Stimulated activated effector memory CD8-positive, alpha-beta T cell treated with anti-CD3 and anti-CD28 coated beads, Interleukin-12 subunit alpha, Interleukin-12 subunit beta, amount 100 ng/mL, for 72 hours (primary cell): ENCODE data around the gene CUX1.

Experiments
- ATAC-seq: fragments of 150-1000 bp; cut with Tn5 transposase; 2 replicates; pipeline ENCODE4 v1.10.0; 2021
- DNase-seq, 2 donors: peaks; one replicate each; pipeline ENCODE4 v3.0.0; 2021 to 2022; ENCODE audit warnings: low spot score in 2 of 2
- H3K27ac Mint-ChIP-seq: one replicate; pipeline ENCODE4 v1.8.0; 2022; ENCODE audit warnings: mild to moderate bottlenecking, mixed read lengths
- H3K36me3 Mint-ChIP-seq: one replicate; pipeline ENCODE4 v1.8.0; 2022; ENCODE audit warnings: mild to moderate bottlenecking, mixed read lengths
- H3K4me1 Mint-ChIP-seq: one replicate; pipeline ENCODE4 v1.8.0; 2022; ENCODE audit warnings: mixed read lengths
- H3K4me3 Mint-ChIP-seq: one replicate; pipeline ENCODE4 v1.8.0; 2022; ENCODE audit warnings: mild to moderate bottlenecking, mixed read lengths
- H3K9me3 Mint-ChIP-seq: one replicate; pipeline ENCODE4 v1.8.0; 2022; ENCODE audit warnings: mixed read lengths

Gene CUX1

DNA sequence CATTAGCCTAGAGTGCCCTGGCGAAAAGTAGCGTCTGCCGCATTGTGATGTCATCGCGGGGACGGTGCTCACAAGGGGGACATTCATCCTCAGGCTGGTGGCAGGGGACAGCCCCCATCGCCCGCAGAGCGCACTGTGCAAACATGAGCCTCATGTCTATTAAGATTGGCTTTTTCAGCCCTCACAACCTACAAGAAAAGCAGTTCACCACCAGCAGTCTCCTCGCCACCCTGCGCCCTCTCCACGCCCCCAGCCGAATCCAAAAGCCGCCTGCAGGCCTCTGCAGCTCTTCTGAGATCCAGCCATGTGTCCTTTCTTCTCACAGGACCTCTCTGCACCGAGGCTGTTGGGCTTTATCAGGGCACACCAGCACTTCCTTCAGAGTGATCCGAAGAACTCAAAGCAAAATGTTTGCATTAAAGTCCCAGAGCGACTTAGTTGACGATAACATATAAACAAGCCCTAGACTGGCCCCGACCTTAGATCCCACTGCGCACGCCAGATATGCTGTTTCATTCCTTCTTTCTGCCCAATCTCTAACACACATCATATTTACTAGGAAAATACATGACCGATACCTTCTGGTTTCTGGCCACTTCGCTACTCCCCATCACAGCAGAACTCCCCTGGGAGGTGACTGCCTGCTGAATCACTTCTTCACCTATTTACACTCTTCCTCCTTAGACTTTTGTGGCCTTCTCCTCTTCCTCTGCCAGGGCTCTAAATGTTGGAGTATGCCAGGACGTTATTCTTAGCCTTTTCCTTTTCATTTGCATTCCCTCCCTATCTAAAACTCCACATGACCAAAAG lies 263.2 kb downstream of the CUX1 start:
- Mint-ChIP-seq H3K9me3 (peaks cover 4% of the 10 kb centered on the region), H3K27ac (peak overlapping the region; percentile 5), H3K4me3 (no peak overlapping the region), H3K36me3 (peaks cover 8% of the 10 kb centered on the region), H3K4me1 (peaks cover 14% of the 10 kb centered on the region)
- DNase-seq: no peak
- no peak for ATAC-seq

DNA sequence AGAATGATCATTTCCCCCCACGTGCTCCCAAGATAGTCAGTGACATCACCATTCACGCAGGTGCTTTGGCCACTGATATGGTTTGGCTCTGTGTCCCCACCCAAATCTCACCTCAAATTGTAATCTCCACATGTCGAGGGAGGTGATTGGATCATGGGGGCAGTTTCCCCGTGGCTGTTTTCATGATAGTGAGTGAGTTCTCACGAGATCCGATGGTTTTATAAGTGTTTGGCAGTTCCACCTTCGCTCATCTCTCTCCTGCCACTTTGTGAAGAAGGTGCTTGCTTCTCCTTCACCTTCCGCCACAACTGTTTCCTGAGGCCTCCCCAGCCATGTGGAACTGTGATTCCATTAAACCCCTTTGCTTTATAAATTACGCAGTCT lies 263.8 kb downstream of the CUX1 start:
- ATAC-seq: no peak
- Mint-ChIP-seq H3K27ac (peak overlapping the region; percentile 5), H3K4me1 (peaks cover 14% of the 10 kb centered on the region), H3K36me3 (peaks cover 8% of the 10 kb centered on the region), H3K9me3 (peaks cover 7% of the 10 kb centered on the region), H3K4me3 (no peak overlapping the region)
- no peak for DNase-seq

DNA sequence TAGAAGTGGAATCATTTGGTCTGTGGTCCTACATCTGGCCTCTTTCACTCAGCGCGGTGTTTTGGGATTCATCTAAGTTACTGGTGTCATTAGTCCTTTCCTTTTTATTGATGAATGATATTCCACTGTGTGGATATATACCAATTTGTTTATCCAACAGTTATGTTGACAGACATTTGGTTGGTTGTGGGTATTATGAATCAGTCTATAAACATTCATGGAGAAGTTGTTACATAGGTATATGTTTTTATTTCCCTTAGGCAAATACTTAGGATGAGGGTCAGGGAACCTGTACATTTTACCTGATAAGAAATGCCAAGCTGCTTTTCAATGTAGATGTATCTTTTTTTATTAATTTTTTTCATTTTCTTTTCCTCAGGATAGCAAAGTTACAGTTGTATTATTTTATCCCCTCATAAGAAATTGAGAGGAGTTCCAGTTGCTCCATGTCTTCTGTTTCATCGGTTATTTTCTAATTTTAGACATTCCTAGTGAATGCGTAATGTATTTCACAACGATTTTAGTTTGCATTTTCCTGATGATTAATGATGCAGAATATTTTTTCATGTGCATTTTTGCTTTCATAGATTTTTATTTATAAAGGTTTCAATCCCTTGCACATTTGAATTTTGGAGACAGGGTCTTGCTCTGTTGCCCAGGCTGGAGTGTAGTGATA lies 265.4 kb downstream of the CUX1 start:
- DNase-seq (no peak), ATAC-seq (no peak)
- H3K36me3 Mint-ChIP-seq: no peaks in the 10 kb centered on the region
- no peak overlapping the region for H3K4me3 Mint-ChIP-seq
- peaks cover 8% of the 10 kb centered on the region for H3K9me3 Mint-ChIP-seq
- H3K4me1 Mint-ChIP-seq: peaks cover 6% of the 10 kb centered on the region
- H3K27ac Mint-ChIP-seq: no peak overlapping the region

- DNase-seq: no peak
- Mint-ChIP-seq H3K4me1 (peaks cover 6% of the 10 kb centered on the region), H3K9me3 (peaks cover 8% of the 10 kb centered on the region), H3K36me3 (no peaks in the 10 kb centered on the region), H3K27ac (no peak overlapping the region), H3K4me3 (no peak overlapping the region)
- ATAC-seq: no peak
These were observed 267.9 kb downstream of the CUX1 start for GRCh38 chr7:102085218-102085772.

- H3K27ac Mint-ChIP-seq: no peak overlapping the region
- peaks cover 7% of the 10 kb centered on the region for H3K4me1 Mint-ChIP-seq
- peaks cover 4% of the 10 kb centered on the region for H3K9me3 Mint-ChIP-seq
- no peak overlapping the region for H3K4me3 Mint-ChIP-seq
- no peak for ATAC-seq
- no peaks in the 10 kb centered on the region for H3K36me3 Mint-ChIP-seq
- no peak for DNase-seq
These were observed 272.0 kb downstream of the CUX1 start for GRCh38 chr7:102089175-102090098.

DNA sequence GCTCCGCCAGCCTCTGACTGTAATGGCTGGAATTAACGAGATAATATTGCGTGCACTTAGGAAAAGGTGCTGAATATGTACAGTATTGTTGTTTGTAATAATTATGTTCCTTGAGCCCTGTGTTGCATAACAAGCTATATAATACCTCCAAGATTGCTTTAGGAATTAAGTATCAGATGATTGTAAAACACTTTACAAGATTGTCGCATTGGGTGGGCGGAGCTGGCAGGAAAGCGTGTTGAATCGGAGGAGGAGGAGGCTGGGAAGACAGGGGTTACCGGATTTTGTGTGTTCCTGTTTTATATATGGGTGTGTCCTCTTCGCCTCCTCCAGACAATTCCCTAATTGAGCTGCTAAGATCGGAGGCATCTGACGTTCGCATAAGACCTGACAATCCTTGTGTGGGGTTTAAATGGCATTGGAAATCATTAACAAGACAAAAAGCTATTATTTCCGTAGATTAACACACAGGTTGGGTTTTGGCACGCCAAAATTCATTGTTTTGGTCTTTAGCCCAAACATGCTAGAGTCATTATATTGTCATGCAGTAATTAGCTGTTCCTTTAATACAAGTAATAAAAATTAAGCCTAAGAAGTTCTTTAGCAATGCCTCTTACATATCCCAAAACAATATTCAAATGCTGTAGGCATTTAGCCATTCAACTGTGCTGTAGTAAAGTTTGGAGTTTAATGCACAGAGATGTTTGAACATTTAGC lies 276.3 kb downstream of the CUX1 start:
- H3K9me3 Mint-ChIP-seq: no peaks in the 10 kb centered on the region
- H3K4me1 Mint-ChIP-seq: peaks cover 7% of the 10 kb centered on the region
- ATAC-seq: no peak
- H3K27ac Mint-ChIP-seq: no peak overlapping the region
- H3K4me3 Mint-ChIP-seq: no peak overlapping the region
- H3K36me3 Mint-ChIP-seq: peaks cover 6% of the 10 kb centered on the region
- no peak for DNase-seq

GRCh38 chr7:102094316-102094650 lies 276.9 kb downstream of the CUX1 start:
- DNase-seq: no peak
- Mint-ChIP-seq H3K36me3 (peaks cover 6% of the 10 kb centered on the region), H3K4me1 (peaks cover 7% of the 10 kb centered on the region), H3K4me3 (no peak overlapping the region), H3K9me3 (no peaks in the 10 kb centered on the region), H3K27ac (no peak overlapping the region)
- no peak for ATAC-seq

DNA sequence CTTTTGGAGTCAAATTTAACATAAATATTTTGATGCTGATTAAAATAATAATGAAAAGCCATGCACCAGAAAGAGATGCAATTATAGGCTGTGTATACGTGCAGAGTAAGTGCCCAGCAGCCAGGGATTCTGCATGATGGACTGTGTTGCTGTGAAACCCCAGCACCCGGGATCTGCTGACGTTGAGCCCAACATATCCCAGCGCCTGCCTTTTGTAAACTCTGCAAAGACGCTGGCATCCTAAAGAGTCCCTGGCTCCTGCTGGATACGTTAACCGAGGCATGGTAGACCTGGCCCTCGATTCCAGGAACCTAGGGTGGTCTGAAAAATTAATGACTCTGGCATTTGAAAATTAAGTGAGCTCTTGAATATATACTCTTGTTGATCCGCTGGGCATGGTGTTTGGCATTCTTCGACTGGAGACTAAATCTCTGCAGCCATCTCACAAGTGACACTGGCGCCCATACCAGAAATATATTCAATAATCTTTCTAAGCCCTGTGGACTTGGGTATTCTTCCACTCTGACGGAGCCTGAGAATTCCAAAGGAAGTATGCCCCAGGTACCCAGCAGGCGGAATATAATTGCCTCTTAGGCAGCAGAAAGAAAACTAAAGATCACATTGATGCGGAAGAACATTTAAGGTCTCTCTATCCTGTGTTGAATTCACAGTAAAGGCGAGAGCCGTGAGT lies 278.0 kb downstream of the CUX1 start:
- Mint-ChIP-seq H3K4me1 (peaks cover 7% of the 10 kb centered on the region), H3K9me3 (no peaks in the 10 kb centered on the region), H3K4me3 (no peak overlapping the region), H3K27ac (no peak overlapping the region), H3K36me3 (peaks cover 6% of the 10 kb centered on the region)
- ATAC-seq (no peak), DNase-seq (no peak)

DNA sequence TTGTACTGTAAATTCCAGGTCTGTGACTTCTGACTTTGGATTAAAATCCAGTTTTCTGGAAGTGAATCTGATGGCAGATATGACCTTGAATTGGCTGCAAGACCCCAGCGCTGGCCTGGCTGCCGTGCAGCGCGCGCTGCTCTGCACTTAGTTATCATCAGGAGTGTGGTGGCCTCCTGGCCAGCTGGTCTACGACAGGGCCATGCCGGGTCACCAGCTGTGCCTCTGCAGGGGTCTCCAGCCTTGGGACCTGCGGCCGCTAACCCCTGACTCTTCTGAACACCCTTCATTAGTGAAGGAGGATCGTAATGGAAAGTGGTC lies 278.5 kb downstream of the CUX1 start:
- no peak for DNase-seq
- Mint-ChIP-seq H3K4me1 (peaks cover 7% of the 10 kb centered on the region), H3K27ac (no peak overlapping the region), H3K36me3 (peaks cover 6% of the 10 kb centered on the region), H3K9me3 (no peaks in the 10 kb centered on the region), H3K4me3 (no peak overlapping the region)
- no peak for ATAC-seq

- no peaks in the 10 kb centered on the region for H3K9me3 Mint-ChIP-seq
- DNase-seq (no peak), ATAC-seq (no peak)
- peaks cover 7% of the 10 kb centered on the region for H3K36me3 Mint-ChIP-seq
- H3K4me1 Mint-ChIP-seq: peaks cover 7% of the 10 kb centered on the region
- no peak overlapping the region for H3K4me3 Mint-ChIP-seq
- H3K27ac Mint-ChIP-seq: no peak overlapping the region
These were observed 279.4 kb downstream of the CUX1 start for GRCh38 chr7:102096706-102097427.

- ATAC-seq (no peak), DNase-seq (no peak)
- H3K4me1 Mint-ChIP-seq: no peaks in the 10 kb centered on the region
- peaks cover 12% of the 10 kb centered on the region for H3K36me3 Mint-ChIP-seq
- no peaks in the 10 kb centered on the region for H3K9me3 Mint-ChIP-seq
- no peak overlapping the region for H3K4me3 Mint-ChIP-seq
- H3K27ac Mint-ChIP-seq: no peak overlapping the region
These were observed 280.3 kb downstream of the CUX1 start for GRCh38 chr7:102097601-102098161.

GRCh38 chr7:102098986-102099385 lies 281.6 kb downstream of the CUX1 start:
- DNase-seq: no peak
- Mint-ChIP-seq H3K27ac (no peak overlapping the region), H3K36me3 (peaks cover 16% of the 10 kb centered on the region)

GRCh38 chr7:102099474-102099873 lies 282.0 kb downstream of the CUX1 start:
- Mint-ChIP-seq H3K4me1 (no peaks in the 10 kb centered on the region), H3K36me3 (peaks cover 21% of the 10 kb centered on the region), H3K4me3 (no peak overlapping the region), H3K27ac (no peak overlapping the region), H3K9me3 (no peaks in the 10 kb centered on the region)
- ATAC-seq: no peak
- DNase-seq: no peak

More at GRCh38 chr7:102098986-102099385, 281.6 kb downstream of the CUX1 start:
- Mint-ChIP-seq H3K9me3 (no peaks in the 10 kb centered on the region), H3K4me1 (no peaks in the 10 kb centered on the region), H3K4me3 (no peak overlapping the region)
- ATAC-seq: no peak
